PC-3 (cell line): ENCODE results near the gene TDRD7. TPM values are rescaled to one million over a fixed set of nuclear protein-coding genes. Genes with fewer than 3 reads are reported as not detected.
A peak's percentile ranks its signal among the peaks of the same experiment; 100 is the strongest.

Source experiments
- ATAC-seq: fragments of 200-7000 bp; cut with Tn5 transposase; 2 replicates; pipeline ENCODE4 v1.9.1; 2020; ENCODE audit warnings: mild to moderate bottlenecking, moderate library complexity
- BruUV-seq: library from RNA; stranded (reverse); fragments of 400-500 nt; replicated peaks from 2 replicates; lab custom pipeline; 2021; lab: Mats Ljungman, UMichigan
- CTCF ChIA-PET: fragments of 300-600 bp; sonication (Branson Sonifier 250); formaldehyde crosslinking; loops from one replicate; lab custom pipeline; 2022; ENCODE audit warnings: antibody characterized with exemption; lab: Charles Lee
- POLR2A ChIA-PET: fragments of 300-600 bp; sonication (Branson Sonifier 250); formaldehyde crosslinking; loops from one replicate; lab custom pipeline; 2022; ENCODE audit warnings: antibody characterized with exemption; ENCODE audit not compliant: unreplicated experiment; lab: Charles Lee
- DNase-seq: peaks from one replicate; pipeline ENCODE4 v3.0.0-alpha.2; 2015
- H2AFZ ChIP-seq: fragments of 300-600 bp; sonication (generic); 2 replicates; pipeline ENCODE4 v1.6.0; 2016; ENCODE audit warnings: antibody characterized with exemption, low read length
- H3F3A ChIP-seq: fragments of 300-600 bp; sonication (generic); one replicate; pipeline ENCODE4 v1.6.0; 2017; ENCODE audit warnings: antibody characterized with exemption, low read length, control low read depth, mild to moderate bottlenecking; ENCODE audit not compliant: unreplicated experiment
- H3K27ac ChIP-seq: fragments of 300-600 bp; sonication (generic); 2 replicates; pipeline ENCODE4 v1.5.1; 2016; ENCODE audit warnings: mild to moderate bottlenecking, low read length
- H3K27me3 ChIP-seq: fragments of 300-600 bp; sonication (generic); 2 replicates; pipeline ENCODE4 v1.6.1; 2016; ENCODE audit warnings: low read length, mixed read lengths
- H3K36me3 ChIP-seq: fragments of 300-600 bp; sonication (generic); 2 replicates; pipeline ENCODE4 v1.6.1; 2016; ENCODE audit warnings: low read depth, mixed run types, low read length, mixed read lengths
- H3K4me1 ChIP-seq: fragments of 300-600 bp; sonication (generic); 2 replicates; pipeline ENCODE4 v1.5.1; 2016; ENCODE audit warnings: low read length; ENCODE audit not compliant: insufficient read depth
- H3K4me2 ChIP-seq: fragments of 300-600 bp; sonication (generic); 2 replicates; pipeline ENCODE4 v1.6.0; 2016; ENCODE audit warnings: low read length
- H3K4me3 ChIP-seq: fragments of 300-600 bp; sonication (generic); 2 replicates; pipeline ENCODE4 v1.5.1; 2016; ENCODE audit warnings: mild to moderate bottlenecking, low read length, mixed read lengths
- H3K79me2 ChIP-seq: fragments of 300-600 bp; sonication (generic); 2 replicates; pipeline ENCODE4 v1.6.1; 2017; ENCODE audit warnings: low read length, mixed read lengths
- H3K9ac ChIP-seq: fragments of 300-600 bp; sonication (generic); 2 replicates; pipeline ENCODE4 v1.6.0; 2016; ENCODE audit warnings: mild to moderate bottlenecking, low read length
- H3K9me2 ChIP-seq: fragments of 300-600 bp; sonication (generic); replicated peaks from 2 replicates; pipeline ENCODE4 v1.6.1; 2016; ENCODE audit warnings: mixed run types, low read length, mixed read lengths
- H3K9me3 ChIP-seq: fragments of 300-600 bp; sonication (generic); 2 replicates; pipeline ENCODE4 v1.6.1; 2016; ENCODE audit warnings: low read length, mixed read lengths
- H4K20me1 ChIP-seq: fragments of 300-600 bp; sonication (generic); 2 replicates; pipeline ENCODE4 v1.6.1; 2016; ENCODE audit warnings: low read length, mixed read lengths
- EZH2 ChIP-seq: fragments of 300-600 bp; sonication (generic); IDR thresholded peaks from one replicate; pipeline ENCODE4 v1.6.1; 2017; ENCODE audit warnings: antibody characterized with exemption, mild to moderate bottlenecking, low read length; ENCODE audit not compliant: unreplicated experiment
- EZH2phosphoT487 ChIP-seq: fragments of 300-600 bp; sonication (generic); IDR thresholded peaks from 2 replicates; pipeline ENCODE4 v1.6.1; 2018; ENCODE audit warnings: mild to moderate bottlenecking, antibody characterized with exemption, low read length, borderline replicate concordance
- intact Hi-C: fragments of 100-400 bp; cut with micrococcal nuclease; formaldehyde crosslinking; loops from 2 replicates; pipeline ENCODE4 v1.9.0; 2023
- total RNA-seq: library from RNA; depleted of rRNA; stranded (reverse); fragments of >200 nt; gene quantifications from 2 replicates; pipeline ENCODE4 v1.2.3, GENCODE V29; 2014
- TF ChIP-seq, protein P1 (sequence below): fragments of 300-600 bp; sonication (generic); conservative IDR thresholded peaks from 2 replicates; pipeline ENCODE4 v1.5.1; 2017; ENCODE audit warnings: antibody characterized with exemption, low read depth, mild to moderate bottlenecking, low read length

The TDRD7 gene
- total RNA-seq, 1 experiment from 2014 or later = 4.2 TPM

DNA sequence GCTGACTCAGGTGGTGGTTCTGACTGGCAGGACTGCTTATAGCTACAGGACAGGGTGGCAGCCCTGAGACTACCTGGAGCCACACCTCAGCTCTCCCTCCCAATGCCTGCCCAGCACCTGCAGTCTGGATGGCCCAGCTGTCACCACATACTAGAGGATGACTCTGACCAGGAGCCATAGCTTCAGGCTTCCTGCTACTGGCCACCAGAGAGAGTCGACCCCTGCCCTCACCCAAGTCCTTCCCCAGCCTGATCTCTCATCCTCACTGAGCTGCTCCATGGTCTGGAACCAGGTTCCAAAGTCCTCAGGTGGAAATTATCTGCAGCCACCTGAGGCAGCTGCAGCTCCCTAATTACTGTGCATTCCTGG, 25.6 kb upstream of the TDRD7 start:
- H3K9me3 ChIP-seq = no peaks in the 10 kb centered on the region
- no peaks in the 10 kb centered on the region for H3K27me3 ChIP-seq
- no peak overlapping the region for H3K27ac ChIP-seq
- ChIA-PET POLR2A (no interaction called here), CTCF (interaction anchor here (0.7 to 1.3 kb wide), 2 partner anchors 13 to 529 kb away, joined by 3 read pairs; no protein-coding TSS in a partner anchor)
- no peak overlapping the region for H3K4me2 ChIP-seq
- peaks cover 15% of the 10 kb centered on the region; the same call in 1 of the 2 replicates for H3K4me1 ChIP-seq
- H3K9ac ChIP-seq = no peak overlapping the region
- DNase-seq = no peak
- H2AFZ ChIP-seq = no peak overlapping the region
- H3K9me2 ChIP-seq = no peaks in the 10 kb centered on the region
- H4K20me1 ChIP-seq = no peaks in the 10 kb centered on the region
- BruUV-seq = no TSS peak
- no peaks in the 10 kb centered on the region for H3K36me3 ChIP-seq
- H3K79me2 ChIP-seq = no peaks in the 10 kb centered on the region
- intact Hi-C loops = no loop called here
- TF ChIP-seq EZH2phosphoT487 = no peak
- no peak for TF ChIP-seq EZH2
- TF ChIP-seq, protein P1, sequence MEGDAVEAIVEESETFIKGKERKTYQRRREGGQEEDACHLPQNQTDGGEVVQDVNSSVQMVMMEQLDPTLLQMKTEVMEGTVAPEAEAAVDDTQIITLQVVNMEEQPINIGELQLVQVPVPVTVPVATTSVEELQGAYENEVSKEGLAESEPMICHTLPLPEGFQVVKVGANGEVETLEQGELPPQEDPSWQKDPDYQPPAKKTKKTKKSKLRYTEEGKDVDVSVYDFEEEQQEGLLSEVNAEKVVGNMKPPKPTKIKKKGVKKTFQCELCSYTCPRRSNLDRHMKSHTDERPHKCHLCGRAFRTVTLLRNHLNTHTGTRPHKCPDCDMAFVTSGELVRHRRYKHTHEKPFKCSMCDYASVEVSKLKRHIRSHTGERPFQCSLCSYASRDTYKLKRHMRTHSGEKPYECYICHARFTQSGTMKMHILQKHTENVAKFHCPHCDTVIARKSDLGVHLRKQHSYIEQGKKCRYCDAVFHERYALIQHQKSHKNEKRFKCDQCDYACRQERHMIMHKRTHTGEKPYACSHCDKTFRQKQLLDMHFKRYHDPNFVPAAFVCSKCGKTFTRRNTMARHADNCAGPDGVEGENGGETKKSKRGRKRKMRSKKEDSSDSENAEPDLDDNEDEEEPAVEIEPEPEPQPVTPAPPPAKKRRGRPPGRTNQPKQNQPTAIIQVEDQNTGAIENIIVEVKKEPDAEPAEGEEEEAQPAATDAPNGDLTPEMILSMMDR = no peak
- H3K4me3 ChIP-seq = no peak overlapping the region
- H3F3A ChIP-seq = no peaks in the 10 kb centered on the region
- no peak for ATAC-seq

DNA sequence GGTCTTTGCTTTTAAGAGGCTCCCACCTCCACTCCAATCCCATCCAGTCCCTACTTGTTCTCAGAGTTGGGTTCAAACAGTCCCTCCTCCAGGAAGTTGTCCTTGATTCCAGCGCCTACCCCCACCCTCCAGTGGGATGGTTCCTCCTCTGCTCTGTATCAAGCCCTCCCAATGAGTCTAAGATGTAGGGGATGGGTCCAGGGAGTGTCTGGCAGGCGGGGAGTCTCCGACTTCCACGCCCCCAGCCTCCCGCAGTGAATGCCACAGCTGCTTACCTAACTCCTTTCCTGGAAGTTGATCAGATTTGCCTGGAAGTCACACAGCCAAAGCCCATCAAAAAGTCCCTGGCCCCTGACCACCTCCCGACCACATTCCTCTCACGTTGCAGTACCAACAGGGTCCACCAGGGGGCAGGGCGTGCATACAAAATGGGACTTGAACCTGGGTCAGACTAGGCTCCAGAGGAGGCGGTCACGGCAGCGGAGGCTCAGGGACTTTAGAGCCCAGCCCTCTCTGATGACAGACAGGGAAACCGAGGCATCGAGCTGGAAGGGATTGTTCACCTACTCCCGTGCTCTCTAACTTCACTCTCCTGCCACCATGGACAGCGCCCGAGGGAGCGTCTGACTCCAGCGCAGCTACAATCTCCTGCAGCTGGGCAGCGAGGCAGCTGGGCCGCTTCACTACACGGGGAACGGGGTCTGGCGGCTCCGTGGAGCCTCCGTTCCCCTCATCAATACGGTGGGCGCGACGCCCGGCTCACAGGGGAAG, 25.0 kb upstream of the TDRD7 start:
- CTCF ChIA-PET = interaction anchor here (1.3 kb wide), 1 partner anchor 530 kb away, joined by 3 read pairs; no protein-coding TSS in a partner anchor
- no peaks in the 10 kb centered on the region for H3K9me3 ChIP-seq
- peaks cover 15% of the 10 kb centered on the region; the same call in 1 of the 2 replicates for H3K4me1 ChIP-seq
- no peak overlapping the region for H3K27ac ChIP-seq
- H3K79me2 ChIP-seq = no peaks in the 10 kb centered on the region
- no peaks in the 10 kb centered on the region for H3K36me3 ChIP-seq
- H3F3A ChIP-seq = no peaks in the 10 kb centered on the region
- H3K9me2 ChIP-seq = no peaks in the 10 kb centered on the region
- DNase-seq = peak; percentile 67
- peak overlapping the region; percentile 47 for H3K4me2 ChIP-seq
- POLR2A ChIA-PET = no interaction called here
- H3K9ac ChIP-seq = no peak overlapping the region
- no peak overlapping the region for H2AFZ ChIP-seq
- peak; percentile 70 for ATAC-seq
- TF ChIP-seq, protein P1 = peak; percentile 94
- TF ChIP-seq EZH2phosphoT487 = no peak
- H3K4me3 ChIP-seq = no peak overlapping the region
- H3K27me3 ChIP-seq = no peaks in the 10 kb centered on the region
- no peaks in the 10 kb centered on the region for H4K20me1 ChIP-seq
- intact Hi-C loops = loop anchor here (1.0 kb wide), 1 partner anchor 12 kb away; no protein-coding TSS in a partner anchor
- BruUV-seq = no TSS peak

DNA sequence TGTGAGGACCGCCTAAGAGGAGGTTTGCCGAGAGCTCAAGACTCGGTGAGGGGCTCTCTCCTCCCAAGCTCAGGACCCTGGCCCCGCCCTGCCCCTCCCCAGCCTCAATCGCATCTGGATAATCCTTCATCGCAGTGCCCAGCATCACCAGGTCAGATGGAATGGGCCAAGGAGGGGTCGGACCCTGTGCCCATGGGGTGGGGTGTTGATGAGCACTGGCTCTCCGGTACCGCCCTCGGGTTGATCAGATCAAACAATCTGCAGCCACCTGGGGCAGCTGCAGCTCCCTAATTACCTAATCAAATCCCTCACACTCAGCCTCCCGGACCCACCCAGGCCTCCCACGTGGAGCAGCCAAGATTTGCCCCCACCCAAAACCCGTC, 24.4 kb upstream of the TDRD7 start:
- no peaks in the 10 kb centered on the region for H3K9me2 ChIP-seq

More for the DNA sequence above, 24.4 kb upstream of the TDRD7 start:
- Histone ChIP-seq H3K9me3 (no peaks in the 10 kb centered on the region), H3K4me2 (peak overlapping the region; percentile 47), H3K4me1 (peaks cover 10% of the 10 kb centered on the region; the same call in 1 of the 2 replicates), H3K4me3 (no peak overlapping the region), H3K9ac (no peak overlapping the region), H3F3A (no peaks in the 10 kb centered on the region), H3K27me3 (no peaks in the 10 kb centered on the region), H4K20me1 (no peaks in the 10 kb centered on the region), H3K36me3 (no peaks in the 10 kb centered on the region), H3K27ac (no peak overlapping the region), H3K79me2 (no peaks in the 10 kb centered on the region), H2AFZ (no peak overlapping the region)
- no peak for DNase-seq
- no peak for ATAC-seq
- TF ChIP-seq, protein P1 = no peak
- TF ChIP-seq EZH2phosphoT487 (no peak), EZH2 (no peak)
- intact Hi-C loops = loop anchor here (1.0 kb wide), 1 partner anchor 12 kb away; no protein-coding TSS in a partner anchor
- POLR2A ChIA-PET = no interaction called here
- CTCF ChIA-PET = no interaction called here
- BruUV-seq = no TSS peak
